HL-60 (cell line): ENCODE measurements around the gene ATF1.

Experiments
- POLR2AphosphoS5 ChIP-seq: IDR thresholded peaks from 2 replicates; pipeline ENCODE4 v1.6.1; 2012; ENCODE audit warnings: low read depth
- TF ChIP-seq, protein P1 (sequence below): IDR thresholded peaks from one replicate; pipeline ENCODE4 v1.5.1; 2011; ENCODE audit warnings: low read length, control low read depth, inconsistent platforms; ENCODE audit not compliant: insufficient read depth

DNA sequence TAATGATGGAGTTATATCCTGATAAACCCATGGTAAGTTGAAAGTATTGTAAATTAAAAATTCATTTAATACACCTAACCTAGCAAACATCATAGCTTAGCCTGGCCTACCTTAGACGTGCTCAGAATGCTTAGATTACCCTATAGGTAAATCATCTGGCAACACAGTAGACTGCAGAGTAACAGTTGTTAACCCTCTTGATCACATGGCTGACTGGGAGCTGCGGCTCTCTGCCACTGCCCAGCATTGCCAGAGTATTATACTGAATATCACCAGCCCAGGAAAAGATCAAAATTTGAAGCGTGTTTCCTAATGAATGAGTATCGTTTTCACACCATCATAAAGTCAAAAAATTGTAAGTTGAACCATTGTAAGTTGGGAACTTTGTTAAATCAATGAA lies 61.0 kb downstream of the ATF1 start:
- TF ChIP-seq, protein P1, sequence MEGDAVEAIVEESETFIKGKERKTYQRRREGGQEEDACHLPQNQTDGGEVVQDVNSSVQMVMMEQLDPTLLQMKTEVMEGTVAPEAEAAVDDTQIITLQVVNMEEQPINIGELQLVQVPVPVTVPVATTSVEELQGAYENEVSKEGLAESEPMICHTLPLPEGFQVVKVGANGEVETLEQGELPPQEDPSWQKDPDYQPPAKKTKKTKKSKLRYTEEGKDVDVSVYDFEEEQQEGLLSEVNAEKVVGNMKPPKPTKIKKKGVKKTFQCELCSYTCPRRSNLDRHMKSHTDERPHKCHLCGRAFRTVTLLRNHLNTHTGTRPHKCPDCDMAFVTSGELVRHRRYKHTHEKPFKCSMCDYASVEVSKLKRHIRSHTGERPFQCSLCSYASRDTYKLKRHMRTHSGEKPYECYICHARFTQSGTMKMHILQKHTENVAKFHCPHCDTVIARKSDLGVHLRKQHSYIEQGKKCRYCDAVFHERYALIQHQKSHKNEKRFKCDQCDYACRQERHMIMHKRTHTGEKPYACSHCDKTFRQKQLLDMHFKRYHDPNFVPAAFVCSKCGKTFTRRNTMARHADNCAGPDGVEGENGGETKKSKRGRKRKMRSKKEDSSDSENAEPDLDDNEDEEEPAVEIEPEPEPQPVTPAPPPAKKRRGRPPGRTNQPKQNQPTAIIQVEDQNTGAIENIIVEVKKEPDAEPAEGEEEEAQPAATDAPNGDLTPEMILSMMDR: no peak
- TF ChIP-seq POLR2AphosphoS5: no peak
